GM23248 (cell line): ENCODE results near the gene SARNP.

Experiments
- EZH2 ChIP-seq: fragments of 200-600 bp; sonication (generic); IDR thresholded peaks from 2 replicates; pipeline ENCODE4 v1.6.1; 2018; ENCODE audit warnings: antibody characterized with exemption, mild to moderate bottlenecking; ENCODE audit not compliant: insufficient read depth, poor library complexity, severe bottlenecking
- EZH2phosphoT487 ChIP-seq: fragments of 200-600 bp; sonication (generic); IDR thresholded peaks from 2 replicates; pipeline ENCODE4 v1.6.1; 2018; ENCODE audit warnings: antibody characterized with exemption, moderate library complexity, mild to moderate bottlenecking, low read depth; ENCODE audit not compliant: insufficient read depth

GRCh38 chr12:55838361-55838760 lies 20.8 kb upstream of the SARNP start:
- no peak for TF ChIP-seq EZH2phosphoT487
- TF ChIP-seq EZH2, result no peak
